Suprapubic skin (tissue), 3 donors: Measurements from ENCODE around the gene EPB41L5.

Experiments used
- CTCF ChIP-seq, 2 donors: fragments of 200-600 bp in 1 of 2; fragments of 450-650 bp in 1 of 2; sonication (generic) in 1 of 2; IDR thresholded peaks; one replicate each; pipeline ENCODE4 v1.5.1; 2016 to 2019; ENCODE audit warnings: antibody characterized with exemption in 2 of 2, mild to moderate bottlenecking in 1 of 2, moderate library complexity in 1 of 2
- EP300 ChIP-seq: sonication (generic); formaldehyde crosslinking; IDR thresholded peaks from one replicate; pipeline ENCODE4 v1.6.1; 2017; ENCODE audit warnings: antibody characterized with exemption
- POLR2A ChIP-seq, 2 donors: fragments of 450-650 bp; IDR thresholded peaks; one replicate each; pipeline ENCODE4 v1.6.1; 2017; ENCODE audit warnings: antibody characterized with exemption in 2 of 2, mild to moderate bottlenecking in 2 of 2, moderate library complexity in 2 of 2

DNA sequence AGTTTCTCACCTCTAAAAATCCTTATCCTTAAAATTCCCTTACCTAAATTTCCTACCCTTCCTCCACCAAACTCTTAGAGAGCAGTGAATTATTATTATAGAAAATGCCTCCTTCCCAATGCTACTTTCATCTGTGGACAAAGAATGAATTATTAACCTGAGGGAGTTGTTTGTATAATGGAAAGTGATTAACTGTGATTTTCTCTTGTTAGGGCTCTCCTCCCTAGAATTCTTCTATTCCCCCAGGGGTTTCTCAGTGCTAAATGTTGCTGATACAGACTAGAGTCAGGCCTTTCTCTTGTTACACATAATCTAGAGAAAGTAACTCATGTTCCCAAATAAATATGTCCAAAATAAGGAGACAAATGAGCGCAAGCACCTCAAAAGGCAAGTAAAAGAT is 23.3 kb downstream of the EPB41L5 start:
- TF ChIP-seq CTCF (IDR thresholded peaks at IDR 0.05) (no peak), POLR2A (IDR thresholded peaks at IDR 0.05) (no peak), EP300 (no peak)
